A549 (cell line): ENCODE measurements around the gene TMEM273. TPM values are rescaled to one million over a fixed set of nuclear protein-coding genes. Genes with fewer than 3 reads are reported as not detected.

Experiments
- ATAC-seq, 2 experiments: fragments of 200-7000 bp in 1 of 2; fragments of >200 bp in 1 of 2; cut with Nextera tagmentation in 1 of 2; cut with Tn5 transposase in 1 of 2; 3 replicates each; pipeline versions ENCODE4 v1.8.0 to v1.9.1; 2018 to 2020; ENCODE audit warnings: mild to moderate bottlenecking in 1 of 2, moderate library complexity in 1 of 2
- CTCF ChIA-PET: fragments of 300-600 bp; sonication (Branson Sonifier 250); formaldehyde crosslinking; extraction: SDS; loops from one replicate; lab custom pipeline; 2021; ENCODE audit warnings: antibody characterized with exemption, inconsistent platforms; lab: Yijun Ruan, JAX
- POLR2A ChIA-PET: fragments of 350-600 bp; formaldehyde crosslinking; extraction: SDS; loops from one replicate; lab custom pipeline; 2021; ENCODE audit warnings: antibody characterized with exemption, inconsistent platforms; lab: Yijun Ruan, JAX
- DNase-seq, 2 experiments: peaks; one replicate each; pipeline versions ENCODE4 v3.0.0 to v3.0.0-alpha.2; 2011 to 2016; ENCODE audit warnings: low read depth in 1 of 2, low spot score in 1 of 2
- FAIRE-seq: peaks from 2 replicates; lab custom pipeline; 2011; peaks lifted over from hg19 to GRCh38; lab: Jason Lieb, UNC
- H3K27ac ChIP-seq, 2 experiments: fragments of >200 bp; sonication (Bioruptor Twin); formaldehyde crosslinking; 3 replicates each; pipeline ENCODE4 v1.5.1; 2016 to 2017
- H3K4me1 ChIP-seq: fragments of >200 bp; sonication (Bioruptor Twin); formaldehyde crosslinking; 3 replicates; pipeline ENCODE4 v1.6.1; 2016
- H3K4me2 ChIP-seq: fragments of >200 bp; sonication (Bioruptor Twin); formaldehyde crosslinking; 3 replicates; pipeline ENCODE4 v1.6.1; 2016
- H3K4me3 ChIP-seq: fragments of >200 bp; sonication (Bioruptor Twin); formaldehyde crosslinking; 3 replicates; pipeline ENCODE4 v1.5.1; 2016
- H3K9me3 ChIP-seq: fragments of >200 bp; sonication (Bioruptor Twin); formaldehyde crosslinking; 3 replicates; pipeline ENCODE4 v1.6.1; 2016
- BHLHE40 ChIP-seq: IDR thresholded peaks from 2 replicates; pipeline ENCODE4 v1.6.1; 2012; ENCODE audit warnings: low read depth, low read length, inconsistent platforms
- CTCF ChIP-seq: fragments of >200 bp; sonication (Bioruptor Twin); formaldehyde crosslinking; IDR thresholded peaks from 3 replicates; pipeline ENCODE4 v1.5.1; 2016
- E2F6 ChIP-seq: IDR thresholded peaks from 2 replicates; pipeline ENCODE4 v1.6.1; 2012; ENCODE audit warnings: low read depth, borderline replicate concordance
- EHF ChIP-seq: fragments of 250-450 bp; sonication (Bioruptor Pico); IDR thresholded peaks from 2 replicates; pipeline ENCODE4 v1.5.0; 2020; ENCODE audit warnings: mild to moderate bottlenecking
- ELK1 ChIP-seq: fragments of 150-350 bp; IDR thresholded peaks from 2 replicates; pipeline ENCODE4 v1.6.1; 2014; ENCODE audit warnings: low read depth, mild to moderate bottlenecking, low read length
- EP300 ChIP-seq, 2 experiments: fragments of >200 bp; sonication (Bioruptor Twin); formaldehyde crosslinking; IDR thresholded peaks; 2 replicates in 1 of 2; 3 replicates in 1 of 2; pipeline ENCODE4 v1.6.1; 2016 to 2017
- ESRRA ChIP-seq: fragments of 150-350 bp; IDR thresholded peaks from 2 replicates; pipeline ENCODE4 v1.6.1; 2014; ENCODE audit warnings: mild to moderate bottlenecking, low read length, borderline replicate concordance
- FOSL2 ChIP-seq, 2 experiments: fragments of 450-650 bp in 1 of 2; fragments of >200 bp in 1 of 2; sonication (Bioruptor Twin) in 1 of 2; formaldehyde crosslinking; IDR thresholded peaks; 2 replicates each; pipeline versions ENCODE4 v1.5.0 to v1.6.1; 2016 to 2020; ENCODE audit warnings: mild to moderate bottlenecking in 1 of 2, moderate library complexity in 1 of 2
- FOXS1 ChIP-seq: fragments of 250-450 bp; sonication (Bioruptor Pico); IDR thresholded peaks from 2 replicates; pipeline ENCODE4 v1.5.0; 2020; ENCODE audit warnings: mild to moderate bottlenecking, moderate library complexity
- HES2 ChIP-seq: fragments of >200 bp; sonication (Bioruptor Twin); formaldehyde crosslinking; IDR thresholded peaks from 2 replicates; pipeline ENCODE4 v1.6.1; 2016
- HMGXB4 ChIP-seq: fragments of 250-450 bp; sonication (Bioruptor Pico); IDR thresholded peaks from 2 replicates; pipeline ENCODE4 v1.5.0; 2021; ENCODE audit warnings: mild to moderate bottlenecking, moderate library complexity, borderline replicate concordance
- NFE2L2 ChIP-seq: fragments of 150-350 bp; conservative IDR thresholded peaks from 2 replicates; pipeline ENCODE4 v1.6.1; 2014; ENCODE audit warnings: low read length
- POLR2A ChIP-seq: IDR thresholded peaks from 2 replicates; pipeline ENCODE4 v1.6.1; 2012; ENCODE audit warnings: mild to moderate bottlenecking, low read length
- RAD21 ChIP-seq, 2 experiments: fragments of >200 bp in 1 of 2; sonication (Bioruptor Twin) in 1 of 2; formaldehyde crosslinking in 1 of 2; IDR thresholded peaks in 1 of 2; conservative IDR thresholded peaks in 1 of 2; 2 replicates in 1 of 2; 3 replicates in 1 of 2; pipeline ENCODE4 v1.6.1; 2012 to 2018; ENCODE audit warnings: inconsistent platforms in 1 of 2
- RARB ChIP-seq: fragments of 250-450 bp; sonication (Bioruptor Pico); IDR thresholded peaks from 2 replicates; pipeline ENCODE4 v1.8.0; 2021; ENCODE audit warnings: mild to moderate bottlenecking, moderate library complexity
- REST ChIP-seq: fragments of 200-600 bp; sonication (generic); IDR thresholded peaks from 2 replicates; pipeline ENCODE4 v1.6.1; 2016; ENCODE audit warnings: antibody characterized with exemption, mild to moderate bottlenecking, moderate library complexity
- SREBF2 ChIP-seq: fragments of 450-650 bp; IDR thresholded peaks from 2 replicates; pipeline ENCODE4 v1.6.1; 2014; ENCODE audit warnings: mild to moderate bottlenecking, moderate library complexity
- TFCP2L1 ChIP-seq: fragments of 250-450 bp; sonication (Bioruptor Pico); IDR thresholded peaks from 2 replicates; pipeline ENCODE4 v1.5.0; 2021; ENCODE audit warnings: mild to moderate bottlenecking
- USF2 ChIP-seq: fragments of 450-650 bp; IDR thresholded peaks from 2 replicates; pipeline ENCODE4 v1.6.1; 2014; ENCODE audit warnings: antibody characterized with exemption
- ZSCAN20 ChIP-seq: fragments of 250-450 bp; sonication (Bioruptor Pico); IDR thresholded peaks from 2 replicates; pipeline ENCODE4 v1.8.0; 2022; ENCODE audit warnings: mild to moderate bottlenecking, moderate library complexity
- WGBS: methylation state at CpG from one replicate; pipeline ENCODE4 v1.1.6; 2017; ENCODE audit errors: missing lambda C conversion rate; 5-methylcytosine and 5-hydroxymethylcytosine counted together
- polyA plus RNA-seq, 4 experiments: library from polyadenylated mRNA; depleted of rRNA in 3 of 4; stranded (reverse); fragments of >200 nt; fragmentation: RNase III in 1 of 4; extraction: RNeasy Plus Mini Kit Qiagen cat#74134 plus additional on column Dnase treatment in 1 of 4; gene quantifications; 2 replicates in 3 of 4; 3 replicates in 1 of 4; pipeline ENCODE4 v1.2.3, GENCODE V29; 2011 to 2017

The TMEM273 gene
- polyA plus RNA-seq, 2 of the 4 experiments (the other 2 are of a cell fraction): not detected

GRCh38 chr10:49208996-49209395, 20.8 kb upstream of the TMEM273 start:
- CTCF ChIA-PET: no interaction called here
- ATAC-seq: no peak

GRCh38 chr10:49207936-49208487, 19.8 kb upstream of the TMEM273 start:
- 11% methylated on average over 9 of the region's 9 CpGs for WGBS
- DNase-seq: no peak
- CTCF ChIA-PET: no interaction called here
- ATAC-seq: no peak
- no peak overlapping the region for H3K4me3 ChIP-seq
- FAIRE-seq: no peak
- H3K9me3 ChIP-seq: no peaks in the 10 kb centered on the region
- TF ChIP-seq HMGXB4 (no peak), EP300 (IDR thresholded peaks at IDR 0.05) (no peak), E2F6 (no peak), SREBF2 (no peak), USF2 (no peak), RAD21 (conservative IDR thresholded peaks at IDR 0.05 in 1 of 2, IDR thresholded peaks at IDR 0.05 in 1 of 2) (no peak), BHLHE40 (no peak), POLR2A (no peak), CTCF (no peak), RARB (CRISPR knock-in tag) (no peak)
- H3K4me2 ChIP-seq: no peak overlapping the region
- H3K4me1 ChIP-seq: no peaks in the 10 kb centered on the region
- no peak overlapping the region for H3K27ac ChIP-seq
- POLR2A ChIA-PET: no interaction called here

More at GRCh38 chr10:49208996-49209395, 20.8 kb upstream of the TMEM273 start:
- no peak for TF ChIP-seq HES2
- no peak for TF ChIP-seq NFE2L2
- TF ChIP-seq REST: no peak
- no peak for TF ChIP-seq EHF (CRISPR knock-in tag)
- no peak for TF ChIP-seq ZSCAN20 (CRISPR knock-in tag)
- no peak for TF ChIP-seq FOXS1 (CRISPR knock-in tag)
- no peak for TF ChIP-seq TFCP2L1 (CRISPR knock-in tag)
- no peak for TF ChIP-seq FOSL2 (IDR thresholded peaks at IDR 0.05)
- no peak for TF ChIP-seq FOSL2 (CRISPR knock-in tag; IDR thresholded peaks at IDR 0.05)
- TF ChIP-seq ESRRA: no peak
- TF ChIP-seq E2F6: no peak
- TF ChIP-seq RAD21 (conservative IDR thresholded peaks at IDR 0.05 in 1 of 2, IDR thresholded peaks at IDR 0.05 in 1 of 2): no peak
- no peak for TF ChIP-seq ELK1
- FAIRE-seq (no peak), DNase-seq (no peak)
- no peaks in the 10 kb centered on the region for H3K9me3 ChIP-seq
- H3K4me2 ChIP-seq: no peak overlapping the region
- H3K4me1 ChIP-seq: no peaks in the 10 kb centered on the region
- H3K4me3 ChIP-seq: no peak overlapping the region
- no peak overlapping the region for H3K27ac ChIP-seq
- POLR2A ChIA-PET: no interaction called here
- WGBS: 41% methylated on average over 2 of the region's 2 CpGs
